SKM-1 (cell line): ENCODE data around the gene HACE1.
"Not testable (repeated sequence)": the region's sequence is repeated elsewhere in the genome, so short reads cannot be mapped to it uniquely, and the experiment has no call there.

Source experiments
- DNase-seq: peaks from one replicate; lab custom pipeline; 2025; ENCODE audit not compliant: unreplicated experiment; lab: John Stamatoyannopoulos, UW

Gene HACE1

DNA sequence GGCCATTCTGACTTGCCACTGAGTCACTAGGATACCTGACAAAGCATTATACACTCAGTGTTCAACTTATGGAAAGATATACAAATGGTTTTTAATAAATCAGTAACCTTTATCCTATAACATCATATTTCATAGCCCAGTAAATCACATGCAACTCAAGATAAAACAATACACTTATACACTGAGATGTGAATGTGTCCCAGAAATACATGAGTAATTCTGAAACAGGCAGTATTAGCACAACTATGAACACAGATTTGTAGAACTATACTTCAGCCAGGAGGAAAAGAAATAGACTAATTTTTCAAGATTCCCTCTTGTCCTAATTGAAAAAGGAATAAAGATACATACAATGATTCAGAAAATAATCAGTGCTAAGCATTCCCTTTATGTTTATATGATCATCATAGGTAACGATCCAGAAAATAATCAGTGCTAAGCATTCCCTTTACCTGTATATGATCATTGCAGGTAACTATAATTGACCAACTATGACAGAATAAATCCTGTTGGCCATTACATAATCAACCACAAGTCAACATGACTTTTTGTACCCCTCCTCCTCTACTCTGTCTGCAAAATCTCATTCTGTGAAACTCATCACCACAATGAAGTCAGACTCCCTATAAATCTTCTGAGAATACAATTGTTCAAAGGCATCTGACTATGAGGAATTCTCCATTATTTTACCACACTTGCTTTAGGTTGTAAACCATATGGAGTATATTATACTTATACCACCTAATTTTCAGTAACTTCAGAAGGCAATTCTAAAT, 30.3 kb downstream of the HACE1 start:
- DNase-seq, result no peak

DNA sequence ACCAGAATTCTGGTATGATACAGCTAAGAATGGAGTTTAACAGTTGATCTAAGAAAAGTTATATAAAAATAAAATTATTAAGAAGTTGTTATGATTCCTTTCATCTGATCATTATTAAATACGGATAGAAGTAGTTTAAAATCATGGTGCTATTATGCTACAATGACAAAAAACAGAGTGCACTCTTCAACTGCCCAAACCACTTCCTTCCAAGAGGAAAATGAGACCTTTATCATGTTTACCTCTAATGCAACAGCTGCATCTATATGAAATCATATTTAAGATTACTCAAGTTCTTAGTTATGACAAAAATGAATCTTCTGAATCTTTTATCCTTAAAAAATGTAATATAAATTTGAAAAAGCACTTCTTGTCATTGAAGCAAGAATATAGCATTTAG, 31.2 kb downstream of the HACE1 start:
- DNase-seq, result no peak

DNA sequence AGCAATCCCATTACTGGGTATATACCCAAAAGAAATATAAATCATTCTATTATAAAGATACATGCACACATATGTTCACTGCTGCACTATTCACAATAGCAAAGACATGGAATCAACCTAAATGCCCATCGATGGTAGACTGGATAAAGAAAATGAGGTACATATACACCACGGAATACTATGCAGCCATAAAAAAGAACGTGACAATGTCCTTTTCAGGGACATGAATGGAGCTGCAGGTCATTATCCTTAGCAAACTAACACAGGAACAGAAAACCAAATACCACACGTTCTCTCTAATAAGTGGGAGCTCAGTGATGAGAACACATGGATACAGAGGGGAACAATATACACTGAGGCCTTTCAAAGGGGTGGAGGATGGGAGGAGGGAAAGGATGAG, 38.9 kb downstream of the HACE1 start:
- not testable (repeated sequence) for DNase-seq

DNA sequence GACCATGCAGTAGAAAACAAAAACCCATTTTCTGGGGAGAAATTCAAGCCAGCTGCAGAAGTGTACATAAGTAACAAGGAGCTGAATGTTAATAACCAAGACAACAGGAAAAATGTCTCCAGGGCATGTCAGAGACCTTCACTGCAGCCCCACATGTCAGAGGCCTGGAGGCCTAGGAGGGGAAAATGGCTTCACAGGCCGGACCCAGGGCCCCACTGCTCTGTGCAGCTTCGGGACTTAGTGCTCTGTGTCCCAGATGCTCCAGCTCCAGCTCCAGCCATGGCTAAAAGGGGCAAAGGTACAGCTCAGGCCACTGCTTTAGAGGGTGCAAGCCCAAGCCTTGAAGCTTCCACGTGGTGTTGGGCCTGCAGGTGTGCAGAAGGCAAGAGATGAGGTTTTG, 43.6 kb downstream of the HACE1 start:
- no peak for DNase-seq

DNA sequence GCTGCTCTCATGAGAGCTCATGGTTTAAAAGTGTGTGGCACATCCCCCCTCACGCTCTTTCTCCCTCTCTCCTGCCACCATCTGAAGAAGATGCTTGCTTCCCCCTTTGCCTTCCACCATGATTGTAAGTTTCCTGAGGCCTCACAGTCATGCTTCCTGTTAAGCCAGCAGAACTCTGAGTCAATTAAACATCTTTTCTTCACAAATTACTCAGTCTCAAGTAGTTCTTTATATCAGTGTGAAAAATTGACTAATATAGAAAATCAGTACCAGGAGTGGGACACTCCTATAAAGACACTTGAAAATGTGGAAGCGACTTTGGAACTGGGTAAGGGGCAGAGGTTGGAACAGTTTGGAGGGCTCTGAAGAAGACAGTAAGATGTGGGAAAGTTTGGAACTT, 45.0 kb downstream of the HACE1 start:
- no peak for DNase-seq

DNA sequence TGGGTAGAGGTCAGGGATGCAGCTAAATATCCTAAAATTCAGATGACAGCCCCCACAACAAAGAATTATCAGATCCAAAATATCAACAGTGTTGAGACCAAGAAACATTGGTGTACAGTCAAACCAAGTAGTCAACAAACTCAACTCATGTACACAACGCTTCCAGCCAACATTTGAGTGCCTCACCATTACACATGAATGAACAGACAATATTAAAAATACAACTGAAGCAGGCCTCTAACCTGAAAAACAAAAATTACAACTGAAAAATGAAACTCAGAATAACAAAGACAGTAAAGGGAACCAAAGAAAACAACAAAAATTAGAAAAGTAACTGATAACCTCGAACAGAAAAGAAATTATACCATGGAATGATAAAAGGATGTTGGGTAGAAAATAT, 46.2 kb downstream of the HACE1 start:
- DNase-seq, result no peak

DNA sequence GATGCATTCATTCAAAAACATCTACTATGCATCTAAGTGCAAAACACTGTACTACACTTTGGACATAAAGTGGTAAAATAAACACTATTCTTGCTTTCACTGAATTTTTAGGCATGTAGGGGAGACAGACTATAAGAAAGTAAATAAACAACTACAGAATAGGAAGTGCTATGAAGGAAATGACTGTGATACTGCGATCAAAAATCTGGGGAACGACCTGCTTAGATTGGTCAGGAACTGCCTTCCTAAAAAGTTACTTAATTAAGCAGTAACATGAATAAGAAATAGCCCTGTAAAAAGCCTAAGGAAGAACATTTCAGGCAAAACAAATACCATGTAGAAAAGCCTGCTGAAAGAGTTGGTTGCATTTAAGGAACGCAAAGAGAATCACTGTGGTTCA, 50.6 kb downstream of the HACE1 start:
- no peak for DNase-seq

DNA sequence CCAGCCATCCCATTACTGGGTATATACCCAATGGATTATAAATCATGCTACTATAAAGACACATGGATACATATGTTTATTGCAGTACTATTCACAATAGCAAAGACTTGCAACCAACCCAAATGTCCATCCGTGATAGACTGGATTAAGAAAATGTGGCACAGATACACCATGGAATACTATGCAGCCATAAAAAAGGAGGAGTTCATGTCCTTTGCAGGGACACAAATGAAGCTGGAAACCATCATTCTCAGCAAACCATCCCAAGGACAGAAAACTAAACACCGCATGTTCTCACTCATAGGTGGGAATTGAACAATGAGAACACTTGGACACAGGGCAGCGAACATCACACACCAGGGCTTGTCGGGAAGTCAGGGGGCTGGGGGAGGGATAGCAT, 54.4 kb downstream of the HACE1 start:
- not testable (repeated sequence) for DNase-seq

DNA sequence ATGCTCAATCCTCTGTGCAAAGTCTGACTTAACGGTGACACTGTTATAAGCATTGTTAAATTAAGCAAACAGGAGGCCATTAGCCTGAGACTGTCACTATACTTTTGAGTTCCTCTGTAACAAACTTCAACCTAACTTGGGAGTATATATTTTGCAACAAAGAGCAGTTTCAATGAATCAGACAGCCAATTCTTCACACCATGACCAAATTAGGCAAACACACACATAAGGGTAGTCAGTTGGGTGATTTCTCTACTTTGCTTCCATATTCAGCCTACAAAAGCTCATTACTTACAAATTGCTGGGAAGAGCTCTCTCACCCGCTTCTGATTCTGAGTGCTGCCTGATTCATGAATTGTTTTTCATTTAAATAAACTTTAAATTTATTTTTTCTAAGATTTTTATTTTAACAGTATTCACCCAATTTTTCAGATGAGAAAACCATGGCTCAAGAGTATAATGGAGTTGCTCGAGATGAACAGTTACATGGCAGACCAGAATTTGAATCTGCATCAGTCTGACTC, 60.5 kb downstream of the HACE1 start:
- DNase-seq, result no peak

DNA sequence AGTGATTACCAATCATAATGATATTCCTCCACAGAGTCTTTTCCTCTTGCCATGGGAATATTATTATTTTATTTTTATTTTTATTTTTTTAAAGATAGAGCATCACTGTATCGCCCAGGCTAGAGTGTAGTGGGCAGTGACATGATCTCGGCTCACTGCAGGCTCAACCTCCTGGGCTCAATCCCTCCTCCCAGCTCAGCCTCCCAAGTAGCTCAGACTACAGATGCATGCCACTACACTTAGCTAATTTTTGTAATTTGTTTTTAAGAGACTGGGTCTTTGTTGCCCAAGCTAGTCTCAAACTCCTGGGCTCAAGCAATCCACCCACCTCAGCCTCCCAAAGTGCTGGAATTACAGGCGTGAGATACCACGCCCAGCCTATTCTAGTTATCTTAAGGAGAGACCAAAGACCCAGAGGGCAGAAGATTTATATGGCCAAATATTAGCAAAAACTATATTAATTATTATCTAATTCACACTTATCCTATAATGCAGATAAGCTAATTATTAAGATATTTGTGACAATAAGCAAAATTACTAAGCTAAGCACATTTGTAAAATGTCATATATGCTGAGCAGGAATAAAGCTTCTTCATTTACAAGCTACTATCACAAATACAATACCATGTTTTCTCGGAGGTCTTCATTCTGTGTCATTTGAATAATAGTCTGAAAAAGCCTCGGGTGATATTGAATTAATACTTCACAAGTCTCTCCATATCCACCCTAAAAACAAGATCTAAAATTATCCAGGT, 63.5 kb downstream of the HACE1 start:
- no peak for DNase-seq

DNA sequence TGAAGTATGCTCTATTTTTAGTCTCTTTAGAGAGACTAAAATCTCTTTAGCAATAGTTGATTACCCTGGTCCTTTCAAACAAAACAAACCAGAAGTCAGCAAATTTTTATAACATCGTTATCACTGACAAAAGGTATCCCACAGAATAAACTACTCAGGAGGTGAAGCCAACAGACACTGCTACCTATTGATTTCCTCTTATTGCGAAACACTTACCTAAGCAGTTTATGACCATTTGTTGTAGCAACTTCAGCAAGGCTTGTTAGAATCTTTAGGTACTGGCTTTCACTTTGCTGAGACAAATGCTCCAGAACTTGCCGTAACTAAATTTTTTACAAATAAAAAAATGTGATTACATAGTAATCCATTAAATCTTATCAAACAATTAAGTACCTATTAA, 64.4 kb downstream of the HACE1 start:
- no peak for DNase-seq

DNA sequence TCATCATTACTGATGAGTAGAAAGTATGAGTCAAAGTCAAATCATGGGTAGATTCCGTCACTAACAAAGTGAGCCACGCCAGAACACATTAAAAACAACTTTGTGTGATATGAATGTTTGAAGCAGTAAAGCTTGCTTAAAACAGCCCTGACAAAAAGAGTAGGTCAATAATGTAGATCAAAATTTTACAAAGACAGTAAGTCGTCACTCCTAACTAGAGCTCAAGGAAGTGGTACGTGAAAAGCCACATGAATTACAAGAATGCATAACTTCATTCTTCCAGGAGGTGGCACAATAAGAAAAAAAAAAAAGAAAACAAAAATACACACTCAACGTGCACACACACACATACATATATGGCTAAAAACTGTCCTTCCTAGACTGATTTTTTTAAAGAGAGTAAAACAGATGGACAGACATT, 69.9 kb downstream of the HACE1 start:
- peak; percentile 20 for DNase-seq

DNA sequence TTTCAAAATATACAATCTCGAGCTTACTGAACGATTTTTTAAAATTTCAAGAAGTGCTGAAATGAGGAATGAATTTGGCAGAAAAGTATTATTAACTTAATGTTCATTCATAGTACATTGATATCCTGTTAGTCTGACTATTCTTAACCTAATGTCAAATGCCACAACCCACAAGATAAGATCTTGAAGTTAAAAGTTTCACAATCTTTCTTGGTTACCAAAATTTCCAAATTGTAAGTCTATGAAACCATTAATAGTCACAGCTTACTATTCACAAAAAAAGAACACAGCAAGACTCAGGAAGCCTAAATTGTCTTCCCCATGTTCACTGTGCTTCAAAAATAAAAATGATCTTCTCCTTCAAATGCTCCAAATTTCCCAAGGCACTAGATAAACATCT, 71.3 kb downstream of the HACE1 start:
- DNase-seq, result no peak

DNA sequence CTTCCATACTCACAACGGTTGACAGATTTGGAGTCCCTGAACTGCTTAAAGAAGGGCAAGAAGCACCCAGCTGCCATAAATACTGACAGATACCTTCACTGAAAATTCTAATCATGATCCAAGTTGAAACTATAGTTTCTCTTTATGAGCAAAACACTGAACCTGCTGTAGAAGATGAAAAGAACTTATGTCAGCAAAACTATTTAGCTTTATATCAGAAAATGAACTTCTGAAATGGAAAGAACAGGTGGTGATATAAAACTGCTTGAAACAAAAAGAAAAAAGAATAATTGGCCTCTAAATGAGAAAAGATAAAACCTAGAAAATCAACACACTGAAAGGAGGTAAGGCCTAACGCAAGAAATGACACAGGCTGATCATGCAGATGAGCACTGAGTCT, 72.4 kb downstream of the HACE1 start:
- no peak for DNase-seq

DNA sequence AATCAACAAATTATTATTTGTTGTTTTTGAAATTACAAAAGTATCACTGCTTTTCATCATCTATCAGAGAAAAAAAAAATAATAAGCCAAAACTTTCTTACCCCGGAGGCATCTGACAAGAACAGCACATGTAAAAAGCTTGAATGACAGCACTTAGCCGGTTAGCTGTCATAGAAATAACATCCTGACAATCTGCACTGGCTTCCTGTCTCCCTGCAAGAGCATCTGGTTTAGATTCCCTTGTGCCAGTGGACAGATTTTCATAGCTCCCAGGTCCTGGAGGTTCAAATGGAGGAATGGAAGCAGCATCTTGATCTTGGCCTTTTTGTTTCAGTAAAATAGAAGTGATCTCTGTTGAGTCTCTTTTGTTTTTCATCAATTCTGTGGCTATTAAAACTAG, 74.8 kb downstream of the HACE1 start:
- no peak for DNase-seq

DNA sequence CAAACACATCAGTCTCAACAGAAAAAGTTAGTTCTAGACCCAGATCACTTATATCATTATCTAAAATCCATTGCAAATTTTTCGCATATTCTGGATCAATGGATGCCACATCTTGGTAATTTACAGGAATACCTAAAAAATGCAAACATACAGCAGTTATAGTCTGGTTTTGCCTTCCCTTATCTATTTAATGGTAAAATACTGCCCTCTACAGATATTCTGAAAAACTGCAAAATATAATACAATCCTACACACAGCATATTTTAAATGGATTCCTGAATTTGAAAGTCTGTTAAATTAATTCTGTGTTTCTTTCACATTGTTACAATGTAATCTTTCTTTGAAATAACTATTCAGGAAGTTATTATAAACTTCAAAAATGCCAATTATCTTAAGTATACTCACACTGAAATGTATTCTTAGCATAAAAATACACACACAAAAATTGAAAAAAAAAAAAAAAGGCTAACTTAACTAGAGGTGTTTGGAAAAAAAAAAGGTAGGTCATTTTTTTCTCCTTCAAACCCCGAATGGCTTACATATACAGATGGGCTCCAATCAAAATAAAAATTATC, 88.4 kb downstream of the HACE1 start:
- DNase-seq, result peak; percentile 37

DNA sequence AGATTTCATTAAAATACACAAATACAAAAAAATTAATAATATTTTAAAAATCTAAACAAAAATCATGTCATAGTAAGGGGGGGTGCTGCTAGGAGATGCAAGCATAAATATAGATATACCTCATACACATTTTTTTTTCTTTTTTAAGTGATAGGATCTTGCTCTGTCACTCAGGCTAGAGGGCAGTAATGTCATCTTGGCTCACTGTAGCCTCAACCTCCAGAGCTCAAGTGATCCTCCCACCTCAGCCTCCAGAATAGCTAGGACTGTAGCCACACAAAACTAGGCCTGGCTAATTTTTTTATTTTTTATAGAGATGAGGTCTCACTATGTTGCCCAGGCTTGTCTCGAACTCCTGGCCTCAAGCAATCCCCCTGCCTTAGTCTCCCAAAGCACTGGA, 90.8 kb downstream of the HACE1 start:
- DNase-seq, result no peak

DNA sequence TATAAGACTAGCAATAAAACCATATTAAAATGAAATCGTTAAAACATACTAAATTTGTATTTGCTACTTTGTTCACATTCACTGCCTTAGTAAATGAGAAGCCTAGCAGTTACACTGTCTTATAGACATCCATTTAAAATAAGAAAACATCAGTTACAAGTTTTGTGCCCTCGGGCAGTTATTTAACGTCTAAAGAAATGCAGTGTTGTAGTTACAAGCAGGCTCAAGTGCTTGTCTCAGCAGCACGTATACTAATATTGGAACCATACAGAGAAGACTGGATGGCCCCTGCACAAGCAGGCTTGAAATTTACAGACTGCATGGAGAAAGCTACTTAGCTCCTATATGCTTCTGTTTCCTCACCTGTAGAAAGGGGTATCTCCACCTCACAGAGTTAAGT, 93.1 kb downstream of the HACE1 start:
- DNase-seq, result no peak

DNA sequence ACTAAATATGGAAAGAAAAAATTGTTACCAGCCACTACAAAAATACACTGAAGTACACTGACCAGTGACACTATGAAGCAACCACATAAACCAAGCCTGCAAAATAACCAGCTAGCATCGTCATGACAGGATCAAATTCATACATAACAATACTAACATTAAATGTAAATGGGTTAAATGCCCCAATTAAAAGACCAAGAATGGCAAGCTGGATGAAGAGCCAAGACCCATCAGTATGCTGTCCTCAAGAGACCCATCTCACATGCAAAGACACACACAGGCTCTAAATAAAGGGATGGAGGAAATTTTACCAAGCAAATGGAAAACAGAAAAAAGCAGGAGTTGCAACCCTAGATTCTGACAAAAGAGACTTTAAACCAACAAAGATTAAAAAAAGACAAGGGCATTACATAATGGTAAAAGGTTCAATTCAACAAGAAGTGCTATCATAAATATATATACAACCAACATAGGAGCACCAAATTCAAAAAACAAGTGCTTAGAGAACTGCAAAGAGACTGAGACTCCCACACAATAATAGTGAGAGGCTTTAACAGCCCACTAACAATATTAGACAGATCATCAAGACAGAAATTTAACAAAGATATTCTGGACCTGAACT, 104.8 kb downstream of the HACE1 start:
- no peak for DNase-seq

DNA sequence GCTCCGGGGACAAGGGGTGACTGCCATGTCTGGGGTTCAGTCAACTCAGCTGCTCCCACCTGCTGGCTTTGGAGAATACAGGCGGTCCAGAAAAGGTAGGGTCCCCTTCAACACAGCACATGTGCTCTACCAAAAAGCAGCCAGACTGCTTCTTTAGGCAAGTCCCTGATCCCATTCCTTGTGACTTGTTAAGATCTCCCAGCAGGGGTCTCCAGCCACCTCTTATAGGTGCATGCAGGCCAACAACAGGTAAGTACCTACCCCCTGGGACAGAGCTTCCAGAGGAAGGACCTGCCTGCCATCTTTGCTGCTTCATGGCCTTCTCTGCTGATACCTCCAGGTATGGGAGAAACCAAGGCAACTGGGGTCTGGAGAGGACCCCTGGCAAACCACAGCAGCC, 106.5 kb downstream of the HACE1 start:
- DNase-seq, result no peak

DNA sequence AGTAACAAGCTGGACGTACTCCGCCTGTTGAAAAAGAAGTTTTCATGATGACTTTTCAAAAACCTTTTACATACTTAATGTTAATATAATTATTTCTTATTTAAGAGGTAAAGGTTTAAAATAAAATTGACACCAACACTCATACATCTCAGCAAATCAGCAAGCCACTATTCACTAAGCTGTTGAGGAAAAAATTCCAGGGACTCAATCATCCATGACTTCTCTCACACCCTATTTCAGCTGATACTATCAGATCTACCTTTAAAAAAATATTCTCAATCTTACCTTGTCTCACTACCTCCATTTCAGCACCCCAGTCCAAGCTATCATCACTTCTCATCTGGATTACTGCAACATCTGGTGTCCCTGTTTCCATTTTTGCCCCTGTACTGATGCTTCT, 109.3 kb downstream of the HACE1 start:
- no peak for DNase-seq

DNA sequence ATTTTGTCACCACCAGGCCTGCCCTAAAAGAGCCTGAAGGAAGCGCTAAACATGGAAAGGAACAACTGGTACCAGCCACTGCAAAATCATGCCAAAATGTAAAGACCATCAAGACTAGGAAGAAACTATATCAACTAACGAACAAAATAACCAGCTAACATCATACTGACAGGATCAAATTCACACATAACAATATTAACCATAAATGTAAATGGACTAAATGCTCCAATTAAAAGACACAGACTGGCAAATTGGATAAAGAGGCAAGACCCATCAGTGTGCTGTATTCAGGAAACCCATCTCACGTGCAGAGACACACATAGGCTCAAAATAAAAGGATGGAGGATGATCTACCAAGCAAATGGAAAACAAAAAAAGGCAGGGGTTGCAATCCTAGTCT, 120.6 kb downstream of the HACE1 start:
- not testable (repeated sequence) for DNase-seq
